ENCODE data around the gene FAM209B.

The FAM209B gene

GRCh38 chr20:56575961-56576360 is 42.9 kb downstream of the FAM209B start:
- TF ChIP-seq CTCF (conservative IDR thresholded peaks at IDR 0.05; ENCODE audit: low read depth, low read length), result no peak
- DNase-seq (ENCODE audit: low read depth), result no peak

GRCh38 chr20:56579301-56579710 is 46.3 kb downstream of the FAM209B start:
- TF ChIP-seq CTCF (conservative IDR thresholded peaks at IDR 0.05; ENCODE audit: low read depth, low read length), result no peak
- DNase-seq (ENCODE audit: low read depth), result no peak
- no peak overlapping the region for H3K4me3 ChIP-seq (ENCODE audit: low read depth, low read length)

More at GRCh38 chr20:56575961-56576360, 42.9 kb downstream of the FAM209B start:
- H3K4me3 ChIP-seq (ENCODE audit: low read depth, low read length), result no peak overlapping the region

- no peak for TF ChIP-seq CTCF (conservative IDR thresholded peaks at IDR 0.05; ENCODE audit: low read depth, low read length)
- no peak for DNase-seq (ENCODE audit: low read depth)
- no peak overlapping the region for H3K4me3 ChIP-seq (ENCODE audit: low read depth, low read length)
Measured at GRCh38 chr20:56580226-56580625, 47.2 kb downstream of the FAM209B start.

- H3K4me3 ChIP-seq (ENCODE audit: low read depth, low read length), result no peak overlapping the region
- TF ChIP-seq CTCF (conservative IDR thresholded peaks at IDR 0.05; ENCODE audit: low read depth, low read length), result no peak
- no peak for DNase-seq (ENCODE audit: low read depth)
Measured at GRCh38 chr20:56581701-56582100, 48.7 kb downstream of the FAM209B start.

GRCh38 chr20:56582542-56582941 is 49.5 kb downstream of the FAM209B start:
- H3K4me3 ChIP-seq (ENCODE audit: low read depth, low read length), result no peak overlapping the region
- peak; percentile 10 for DNase-seq (ENCODE audit: low read depth)

GRCh38 chr20:56584916-56585315 is 51.9 kb downstream of the FAM209B start:
- TF ChIP-seq CTCF (conservative IDR thresholded peaks at IDR 0.05; ENCODE audit: low read depth, low read length), result no peak
- no peak overlapping the region for H3K4me3 ChIP-seq (ENCODE audit: low read depth, low read length)
- DNase-seq (ENCODE audit: low read depth), result no peak

More at GRCh38 chr20:56582542-56582941, 49.5 kb downstream of the FAM209B start:
- TF ChIP-seq CTCF (conservative IDR thresholded peaks at IDR 0.05; ENCODE audit: low read depth, low read length), result no peak
